CD4-positive, alpha-beta memory T cell (primary cell): ENCODE measurements around the gene HEPHL1. TPM values are rescaled to one million over a fixed set of nuclear protein-coding genes. Genes with fewer than 3 reads are reported as not detected.
"Not testable (repeated sequence)": the region's sequence is repeated elsewhere in the genome, so short reads cannot be mapped to it uniquely, and the experiment has no call there.

ENCODE experiments used
- CTCF ChIA-PET: fragments of 350-600 bp; sonication (Branson Sonifier 250); formaldehyde crosslinking; loops from one replicate; lab custom pipeline; 2021; ENCODE audit warnings: inconsistent platforms; ENCODE audit not compliant: partially characterized antibody; lab: Charles Lee
- POLR2A ChIA-PET: fragments of 350-600 bp; sonication (Branson Sonifier 250); formaldehyde crosslinking; loops from one replicate; lab custom pipeline; 2021; ENCODE audit not compliant: partially characterized antibody; lab: Charles Lee
- DNase-seq, 5 donors: peaks; one replicate each; pipeline versions ENCODE4 v3.0.0 to v3.0.0-alpha.2; 2020 to 2022; ENCODE audit warnings: mixed read lengths in 1 of 5
- H3K27ac ChIP-seq: one replicate; pipeline ENCODE4 v1.7.0; 2013; ENCODE audit warnings: low read depth, low read length
- H3K27me3 ChIP-seq: 2 replicates; pipeline ENCODE4 v1.7.0; 2013; ENCODE audit warnings: mild to moderate bottlenecking, low read length, moderate library complexity; ENCODE audit not compliant: insufficient read depth
- H3K36me3 ChIP-seq: 2 replicates; pipeline ENCODE4 v1.7.0; 2013; ENCODE audit warnings: mild to moderate bottlenecking, low read length, moderate library complexity; ENCODE audit not compliant: insufficient read depth
- H3K4me1 ChIP-seq: 2 replicates; pipeline ENCODE4 v1.7.0; 2013; ENCODE audit warnings: mild to moderate bottlenecking, low read length, moderate library complexity; ENCODE audit not compliant: insufficient read depth
- H3K4me3 ChIP-seq, 2 donors: one replicate each; pipeline ENCODE4 v1.7.0; 2013; ENCODE audit warnings: low read length in 2 of 2, mild to moderate bottlenecking in 1 of 2
- H3K9me3 ChIP-seq, 2 donors: one replicate each; pipeline ENCODE4 v1.7.0; 2013; ENCODE audit warnings: low read length in 2 of 2, control low read depth in 1 of 2; ENCODE audit not compliant: control insufficient read depth in 1 of 2
- H3K27ac Mint-ChIP-seq, 7 donors: one replicate each; pipeline ENCODE4 v1.8.0; 2020 to 2021; ENCODE audit warnings: mixed read lengths in 7 of 7, mild to moderate bottlenecking in 6 of 7, inconsistent platforms in 3 of 7, moderate library complexity in 3 of 7
- H3K27me3 Mint-ChIP-seq, 2 donors: one replicate each; pipeline ENCODE4 v1.8.0; 2020 to 2021; ENCODE audit warnings: mixed read lengths in 2 of 2
- H3K36me3 Mint-ChIP-seq, 2 donors: one replicate each; pipeline ENCODE4 v1.8.0; 2020 to 2021; ENCODE audit warnings: mixed read lengths in 2 of 2, inconsistent platforms in 1 of 2, mild to moderate bottlenecking in 1 of 2
- H3K4me1 Mint-ChIP-seq, 4 donors: one replicate each; pipeline ENCODE4 v1.8.0; 2020 to 2021; ENCODE audit warnings: mixed read lengths in 4 of 4, mild to moderate bottlenecking in 1 of 4
- H3K4me3 Mint-ChIP-seq, 8 donors: one replicate each; pipeline ENCODE4 v1.8.0; 2020 to 2021; ENCODE audit warnings: mixed read lengths in 8 of 8, mild to moderate bottlenecking in 7 of 8, moderate library complexity in 6 of 8, inconsistent platforms in 3 of 8
- H3K9me3 Mint-ChIP-seq, 8 donors: one replicate each; pipeline ENCODE4 v1.8.0; 2020 to 2021; ENCODE audit warnings: mixed read lengths in 8 of 8, mild to moderate bottlenecking in 5 of 8, inconsistent platforms in 3 of 8, moderate library complexity in 1 of 8
- intact Hi-C: fragments of 100-400 bp; cut with micrococcal nuclease; formaldehyde crosslinking; loops from one replicate; pipeline ENCODE4 v1.15.1; 2023
- polyA plus RNA-seq, 2 donors: library from polyadenylated mRNA; unstranded; fragments of 300-500 nt; fragmentation: Illumina TruSeq; gene quantifications; one replicate each; pipeline ENCODE4 v1.2.3, GENCODE V29; 2021
- total RNA-seq, 2 experiments: library from RNA; stranded (reverse); gene quantifications; one replicate each; pipeline ENCODE4 v1.2.3, GENCODE V29; 2021

The HEPHL1 gene, protein sequence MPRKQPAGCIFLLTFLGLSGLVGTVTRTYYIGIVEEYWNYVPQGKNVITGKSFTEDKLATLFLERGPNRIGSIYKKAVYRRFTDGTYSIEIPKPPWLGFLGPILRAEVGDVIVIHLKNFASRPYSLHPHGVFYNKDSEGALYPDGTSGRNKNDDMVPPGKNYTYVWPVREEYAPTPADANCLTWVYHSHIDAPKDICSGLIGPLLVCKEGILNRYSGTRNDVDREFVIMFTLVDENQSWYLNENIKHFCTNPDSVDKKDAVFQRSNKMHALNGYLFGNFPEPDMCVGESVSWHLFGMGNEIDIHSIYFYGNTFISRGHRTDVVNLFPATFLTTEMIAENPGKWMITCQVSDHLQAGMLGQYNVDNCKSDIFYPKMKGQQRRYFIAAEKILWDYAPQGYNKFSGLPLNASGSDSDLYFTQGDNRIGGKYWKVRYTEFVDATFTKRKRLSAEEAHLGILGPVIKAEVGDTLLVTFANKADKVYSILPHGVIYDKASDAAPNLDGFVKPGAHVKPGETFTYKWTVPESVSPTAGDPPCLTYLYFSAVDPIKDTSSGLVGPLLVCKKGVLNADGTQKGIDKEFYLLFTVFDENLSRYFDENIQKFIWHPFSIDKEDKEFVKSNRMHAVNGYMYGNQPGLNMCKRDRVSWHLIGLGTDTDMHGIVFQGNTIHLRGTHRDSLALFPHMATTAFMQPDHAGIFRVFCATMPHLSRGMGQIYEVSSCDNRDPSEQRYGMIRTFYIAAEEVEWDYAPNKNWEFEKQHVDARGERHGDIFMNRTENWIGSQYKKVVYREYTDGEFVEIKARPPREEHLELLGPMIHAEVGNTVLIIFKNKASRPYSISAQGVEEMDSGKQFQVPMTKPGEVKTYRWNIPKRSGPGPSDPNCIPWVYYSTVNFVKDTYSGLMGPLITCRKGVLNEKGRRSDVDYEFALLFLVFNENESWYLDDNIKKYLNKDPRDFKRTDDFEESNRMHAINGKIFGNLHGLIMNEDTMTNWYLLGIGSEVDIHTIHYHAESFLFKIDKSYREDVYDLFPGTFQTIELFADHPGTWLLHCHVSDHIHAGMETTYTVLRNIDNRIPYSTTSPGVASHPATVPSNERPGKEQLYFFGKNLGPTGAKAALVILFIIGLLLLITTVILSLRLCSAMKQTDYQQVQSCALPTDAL
- total RNA-seq (not detected), polyA plus RNA-seq (not detected)

DNA sequence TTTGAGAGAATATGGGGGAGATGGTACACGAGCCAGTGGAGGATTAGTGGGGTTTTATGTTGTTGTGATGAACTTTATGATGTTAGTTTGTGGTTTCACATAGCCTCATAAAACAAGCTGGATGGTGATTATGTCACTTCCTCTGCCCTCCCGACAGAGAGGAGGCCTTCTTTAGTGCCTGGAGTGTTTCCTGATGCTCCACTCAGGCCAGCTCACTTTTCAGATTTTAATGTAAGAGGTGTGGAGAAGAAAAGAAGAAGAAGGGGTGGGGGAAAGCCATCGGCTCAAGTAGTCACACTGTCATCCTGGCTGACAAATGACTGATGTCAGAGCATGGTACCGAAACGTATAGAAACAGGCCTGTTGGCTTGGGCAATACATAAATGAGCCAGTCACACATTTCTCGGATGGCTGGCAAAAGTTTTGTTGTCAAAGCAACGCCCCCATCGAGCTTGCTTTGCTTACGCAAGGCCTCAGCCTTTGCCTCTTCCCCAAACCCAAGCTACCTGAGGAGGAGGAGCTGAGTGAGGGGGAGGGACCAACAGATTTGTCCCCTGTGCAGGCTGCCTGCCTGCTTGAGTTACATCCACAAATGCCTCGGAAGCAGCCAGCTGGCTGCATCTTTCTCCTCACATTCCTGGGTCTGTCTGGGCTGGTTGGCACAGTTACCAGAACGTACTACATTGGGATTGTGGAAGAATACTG, at the start of gene HEPHL1:
TSS of gene HEPHL1 (plus strand) at position 578 of the 705 bp plus-strand sequence. CDS start at position 593, 15 bp downstream.
- Histone ChIP-seq H3K27ac (no peak within 1 kb of the TSS), H3K4me3 (no peak within 1 kb of the TSS), H3K36me3 (no peaks in the 10 kb centered on the region), H3K27me3 (no peaks in the 10 kb centered on the region), H3K9me3 (no peaks in the 10 kb centered on the region), H3K4me1 (no peaks in the 10 kb centered on the region)
- ChIA-PET POLR2A (no interaction called here), CTCF (no interaction called here)
- no peak within 1 kb of the TSS for H3K27ac Mint-ChIP-seq
- intact Hi-C loops = no loop called here
- no peak within 1 kb of the TSS for H3K4me3 Mint-ChIP-seq
- peaks cover 0 to 7% of the 10 kb centered on the region in 2 donors for H3K27me3 Mint-ChIP-seq
- peaks cover 0 to 2% (median 0%) of the 10 kb centered on the region in 8 donors for H3K9me3 Mint-ChIP-seq
- no peaks in the 10 kb centered on the region for H3K36me3 Mint-ChIP-seq
- no peaks in the 10 kb centered on the region for H3K4me1 Mint-ChIP-seq
- no peak for DNase-seq

DNA sequence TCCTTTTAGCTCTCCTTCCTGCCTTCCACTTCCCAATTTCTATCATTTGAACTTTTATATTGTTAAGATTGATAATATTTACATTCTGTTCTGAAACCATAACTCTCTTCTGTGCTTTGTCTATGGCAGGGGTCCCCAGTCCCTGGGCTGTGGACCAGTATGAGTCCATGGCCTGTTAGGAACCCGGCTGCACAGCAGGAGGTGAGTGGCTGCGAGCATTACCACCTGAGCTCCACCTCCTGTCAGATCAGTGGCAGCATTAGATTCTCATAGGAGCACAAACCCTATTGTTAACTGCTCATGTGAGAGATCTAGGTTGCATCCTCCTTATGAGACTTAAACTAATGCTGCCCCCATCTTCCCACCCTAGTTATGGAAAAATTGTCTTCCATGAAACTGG, 48.4 kb upstream of the HEPHL1 start:
- Histone ChIP-seq H3K4me1 (no peaks in the 10 kb centered on the region), H3K27me3 (no peaks in the 10 kb centered on the region), H3K36me3 (no peaks in the 10 kb centered on the region), H3K4me3 (no peak overlapping the region), H3K9me3 (no peaks in the 10 kb centered on the region), H3K27ac (no peak overlapping the region)
- ChIA-PET POLR2A (no interaction called here), CTCF (no interaction called here)
- no peak overlapping the region for H3K27ac Mint-ChIP-seq
- H3K9me3 Mint-ChIP-seq = peaks cover 0 to 9% (median 3%) of the 10 kb centered on the region in 8 donors
- H3K4me1 Mint-ChIP-seq = no peaks in the 10 kb centered on the region
- H3K36me3 Mint-ChIP-seq = no peaks in the 10 kb centered on the region
- no peak for DNase-seq
- intact Hi-C loops = no loop called here
- H3K27me3 Mint-ChIP-seq = peaks cover 4 to 8% of the 10 kb centered on the region in 2 donors
- H3K4me3 Mint-ChIP-seq = no peak overlapping the region

DNA sequence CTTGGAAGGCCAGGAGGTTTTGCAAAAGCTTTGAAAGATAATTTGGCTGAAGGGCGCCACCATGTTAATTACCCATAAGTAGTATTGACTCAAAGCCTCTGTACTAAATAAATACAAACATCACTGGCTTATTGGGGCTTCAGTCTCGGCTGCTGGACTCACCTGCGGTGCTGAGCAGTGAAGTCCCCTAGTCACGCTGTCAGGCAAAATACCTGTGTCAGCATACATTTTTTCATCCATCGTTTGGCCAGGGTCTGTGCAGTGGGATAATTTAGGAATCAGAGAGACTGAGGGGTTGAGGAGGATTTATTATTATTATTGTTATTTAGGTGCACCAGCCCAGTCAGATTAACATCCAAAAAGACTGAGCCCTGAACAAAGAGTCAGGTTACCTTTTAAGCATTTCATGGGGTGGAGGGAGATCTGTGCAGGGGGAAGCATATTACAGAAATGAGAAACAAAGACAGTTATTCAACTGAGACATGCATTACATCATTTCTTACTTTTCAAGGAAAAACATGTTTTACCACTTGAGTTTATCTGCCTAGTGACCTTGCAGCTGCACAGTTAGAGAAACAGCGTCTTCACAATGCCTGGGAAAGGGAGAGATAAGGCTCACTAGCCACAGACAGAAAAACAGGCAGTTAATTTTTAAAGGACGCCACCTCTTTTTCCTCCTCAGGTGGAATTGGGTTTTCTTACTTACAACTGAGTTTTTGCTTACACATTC, 47.7 kb upstream of the HEPHL1 start:
- H3K27ac Mint-ChIP-seq, H3K27me3 ChIP-seq, H3K36me3 ChIP-seq, H3K4me3 ChIP-seq, H3K27ac ChIP-seq, H3K4me3 Mint-ChIP-seq, DNase-seq, POLR2A ChIA-PET, H3K27me3 Mint-ChIP-seq, H3K9me3 Mint-ChIP-seq, H3K4me1 Mint-ChIP-seq, H3K36me3 Mint-ChIP-seq, intact Hi-C loops, H3K4me1 ChIP-seq, H3K9me3 ChIP-seq, CTCF ChIA-PET: not testable (repeated sequence)

DNA sequence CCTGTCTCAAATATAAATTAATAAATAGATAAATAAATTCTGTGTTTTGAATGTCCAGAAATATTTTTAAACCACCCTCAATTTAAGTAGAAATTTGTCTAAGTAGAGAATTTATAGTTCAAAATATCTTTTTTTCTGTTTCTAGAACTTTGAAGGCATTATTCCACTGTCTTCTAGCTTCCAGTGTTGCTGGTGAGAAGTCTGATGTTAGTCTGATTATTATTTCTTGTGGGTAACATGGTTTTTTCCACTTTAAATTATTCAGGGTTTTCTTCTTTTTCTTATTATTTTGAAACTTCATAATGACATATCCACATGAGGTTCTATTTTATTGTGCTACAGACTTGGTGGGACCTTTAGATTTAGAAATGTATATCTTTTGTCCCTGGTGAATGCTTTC, 46.4 kb upstream of the HEPHL1 start:
- H3K4me3 Mint-ChIP-seq = no peak overlapping the region
- intact Hi-C loops = no loop called here
- H3K36me3 ChIP-seq = no peaks in the 10 kb centered on the region
- peaks cover 6 to 15% of the 10 kb centered on the region in 2 donors for H3K27me3 Mint-ChIP-seq
- H3K9me3 Mint-ChIP-seq = peaks cover 0 to 13% (median 3%) of the 10 kb centered on the region in 8 donors
- POLR2A ChIA-PET = no interaction called here
- H3K9me3 ChIP-seq = no peaks in the 10 kb centered on the region
- H3K36me3 Mint-ChIP-seq = no peaks in the 10 kb centered on the region
- H3K27ac Mint-ChIP-seq = no peak overlapping the region
- no peaks in the 10 kb centered on the region for H3K4me1 Mint-ChIP-seq
- H3K27ac ChIP-seq = no peak overlapping the region
- no peak for DNase-seq
- H3K4me3 ChIP-seq = no peak overlapping the region
- H3K4me1 ChIP-seq = no peaks in the 10 kb centered on the region
- no peaks in the 10 kb centered on the region for H3K27me3 ChIP-seq
- CTCF ChIA-PET = no interaction called here

DNA sequence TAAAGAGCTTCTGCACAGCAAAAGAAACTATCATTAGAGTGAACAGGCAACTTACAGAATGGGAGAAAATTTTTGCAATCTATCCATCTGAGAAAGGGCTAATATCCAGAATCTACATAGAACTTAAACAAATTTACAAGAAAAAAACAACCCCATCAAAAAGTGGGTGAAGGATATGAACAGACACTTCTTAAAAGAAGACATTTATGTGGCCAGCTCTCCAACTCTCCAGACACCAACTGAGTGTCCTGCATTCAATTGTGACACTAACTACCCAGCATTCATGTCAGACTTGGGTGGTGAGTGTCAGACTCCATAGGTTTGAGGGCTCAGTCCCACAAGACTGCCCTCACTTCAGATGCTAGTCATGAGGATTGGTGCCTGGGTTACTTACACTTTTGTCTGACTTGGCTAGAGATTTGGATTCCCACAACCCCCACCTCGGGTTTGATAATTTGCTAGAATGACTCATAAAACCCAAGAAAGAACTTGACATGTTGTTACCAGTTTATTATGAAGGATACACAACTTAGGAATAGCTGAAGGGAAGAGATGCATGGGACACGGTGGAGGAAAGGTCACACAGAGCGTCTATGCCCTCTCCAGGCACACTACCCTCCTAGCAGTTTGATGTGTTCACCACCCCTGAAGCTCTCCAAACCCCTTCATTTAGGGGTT, 44.4 kb upstream of the HEPHL1 start:
- H3K4me1 Mint-ChIP-seq, H3K27ac ChIP-seq, CTCF ChIA-PET, H3K4me1 ChIP-seq, H3K4me3 Mint-ChIP-seq, H3K27me3 ChIP-seq, H3K27ac Mint-ChIP-seq, POLR2A ChIA-PET, H3K36me3 Mint-ChIP-seq, H3K9me3 ChIP-seq, DNase-seq, H3K36me3 ChIP-seq, H3K4me3 ChIP-seq, intact Hi-C loops: not testable (repeated sequence)
- Mint-ChIP-seq H3K9me3 (peaks cover 0 to 13% (median 3%) of the 10 kb centered on the region in 8 donors), H3K27me3 (peaks cover 6 to 13% of the 10 kb centered on the region in 2 donors)

DNA sequence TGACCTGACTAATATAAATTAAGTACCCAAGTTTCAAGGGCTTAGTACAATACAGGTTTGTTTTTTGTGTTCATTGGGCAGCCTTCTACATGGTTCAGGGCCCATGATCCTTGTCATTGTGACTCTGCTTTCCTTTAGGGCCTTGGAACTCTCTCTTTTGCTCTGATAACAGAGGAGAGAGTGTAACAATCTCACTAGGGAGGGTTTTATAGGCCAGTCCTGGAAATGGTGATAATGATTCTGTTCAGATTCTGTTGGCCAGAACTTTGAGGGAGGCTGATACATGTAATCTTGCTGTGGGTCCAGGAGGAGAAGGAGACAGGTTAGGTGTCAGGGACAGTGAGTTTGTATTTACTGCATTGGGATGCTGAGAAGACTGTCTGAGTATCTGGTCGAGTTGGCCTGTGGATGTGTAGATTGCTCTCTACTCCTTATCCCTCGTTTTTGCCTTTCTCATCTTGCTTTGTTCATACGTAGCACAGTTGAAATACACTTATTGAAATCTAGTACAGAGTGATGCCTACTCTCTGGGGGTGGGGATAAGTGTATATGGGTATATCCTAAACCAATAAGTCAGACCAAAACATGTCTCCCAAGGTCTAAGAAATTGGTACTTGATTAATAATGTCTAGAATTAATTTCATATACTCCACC, 37.5 kb upstream of the HEPHL1 start:
- H3K36me3 ChIP-seq = no peaks in the 10 kb centered on the region
- intact Hi-C loops = no loop called here
- Mint-ChIP-seq H3K36me3 (no peaks in the 10 kb centered on the region), H3K4me1 (no peaks in the 10 kb centered on the region), H3K27me3 (peaks cover 7 to 12% of the 10 kb centered on the region in 2 donors), H3K9me3 (peaks cover 0 to 10% (median 0%) of the 10 kb centered on the region in 8 donors), H3K4me3 (no peak overlapping the region), H3K27ac (no peak overlapping the region)
- H3K4me3 ChIP-seq = no peak overlapping the region
- no peaks in the 10 kb centered on the region for H3K9me3 ChIP-seq
- H3K27ac ChIP-seq = no peak overlapping the region
- no peaks in the 10 kb centered on the region for H3K27me3 ChIP-seq
- no peak for DNase-seq
- no peaks in the 10 kb centered on the region for H3K4me1 ChIP-seq
- POLR2A ChIA-PET = no interaction called here
- CTCF ChIA-PET = no interaction called here
